Lower lobe of right lung (tissue), 2 donors: ENCODE measurements around the gene SDR42E1. TPM values are rescaled to one million over a fixed set of nuclear protein-coding genes. Genes with fewer than 3 reads are reported as not detected.
A peak's percentile ranks its signal among the peaks of the same experiment; 100 is the strongest.
"Not testable (repeated sequence)": the region's sequence is repeated elsewhere in the genome, so short reads cannot be mapped to it uniquely, and the experiment has no call there.

Source experiments
- ATAC-seq, 2 donors: fragments of 200-7000 bp; cut with Tn5 transposase; one replicate each; pipeline ENCODE4 v1.9.1; 2020 to 2022; ENCODE audit warnings: mild to moderate bottlenecking in 2 of 2, moderate library complexity in 2 of 2
- DNase-seq: peaks from one replicate; pipeline ENCODE4 v3.0.0-alpha.2; 2020
- H3K27ac ChIP-seq: fragments of 200-600 bp; one replicate; pipeline ENCODE4 v1.8.0; 2022
- H3K27me3 ChIP-seq: fragments of 200-600 bp; one replicate; pipeline ENCODE4 v1.8.0; 2022; ENCODE audit warnings: low read depth
- H3K36me3 ChIP-seq: fragments of 200-600 bp; one replicate; pipeline ENCODE4 v1.8.0; 2022; ENCODE audit warnings: mild to moderate bottlenecking
- H3K4me1 ChIP-seq: fragments of 200-600 bp; one replicate; pipeline ENCODE4 v1.8.0; 2022
- H3K4me3 ChIP-seq: fragments of 200-600 bp; one replicate; pipeline ENCODE4 v1.8.0; 2022; ENCODE audit warnings: mild to moderate bottlenecking
- H3K9me3 ChIP-seq: fragments of 200-600 bp; one replicate; pipeline ENCODE4 v1.8.0; 2022
- intact Hi-C: fragments of 100-400 bp; cut with DNase I; formaldehyde crosslinking; loops from one replicate; pipeline ENCODE4 v1.11.0; 2022
- total RNA-seq: library from RNA; stranded (reverse); fragmentation: NEBNext Ultra II Directional; extraction: Animal tissue kit (Norgen Biotek cat#: 25700); gene quantifications from one replicate; pipeline ENCODE4 v1.2.1, GENCODE V29; 2021
- TF ChIP-seq, protein P1 (sequence below): fragments of 200-600 bp; IDR thresholded peaks from one replicate; pipeline ENCODE4 v1.8.0; 2022; ENCODE audit warnings: antibody characterized with exemption, mild to moderate bottlenecking
- donor health status: DM: no; HTN: yes; CAD: no; lungs with severe emphysema.

The SDR42E1 gene
- total RNA-seq, 1 donor from 2014 or later: 8.4 TPM

DNA sequence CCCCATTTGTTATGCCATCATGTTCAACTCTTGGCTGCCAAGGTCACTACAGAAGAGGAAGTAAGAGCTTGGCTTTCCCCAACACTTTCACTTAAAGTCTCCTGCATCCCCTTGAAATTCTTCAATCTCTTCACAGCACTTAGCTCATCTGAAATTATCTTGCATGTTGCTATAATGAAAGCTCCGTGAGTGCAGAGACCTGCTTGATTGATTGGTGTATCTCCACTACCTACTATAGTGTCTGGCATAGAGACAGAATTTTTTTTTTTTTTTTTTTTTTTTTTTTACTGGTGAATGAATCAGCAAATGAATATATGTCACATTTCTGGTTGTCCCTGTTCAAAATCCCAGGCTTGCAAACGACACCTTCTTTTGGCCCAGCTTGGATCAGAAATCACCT lies 1.9 kb upstream of the SDR42E1 start:
- H3K4me1 ChIP-seq: no peaks in the 10 kb centered on the region
- no peak for DNase-seq
- H3K9me3 ChIP-seq: peaks cover 8% of the 10 kb centered on the region
- H3K36me3 ChIP-seq: no peaks in the 10 kb centered on the region
- intact Hi-C loops: no loop called here
- H3K27me3 ChIP-seq: no peaks in the 10 kb centered on the region
- no peak overlapping the region for H3K27ac ChIP-seq
- H3K4me3 ChIP-seq: no peak overlapping the region
- TF ChIP-seq, protein P1, sequence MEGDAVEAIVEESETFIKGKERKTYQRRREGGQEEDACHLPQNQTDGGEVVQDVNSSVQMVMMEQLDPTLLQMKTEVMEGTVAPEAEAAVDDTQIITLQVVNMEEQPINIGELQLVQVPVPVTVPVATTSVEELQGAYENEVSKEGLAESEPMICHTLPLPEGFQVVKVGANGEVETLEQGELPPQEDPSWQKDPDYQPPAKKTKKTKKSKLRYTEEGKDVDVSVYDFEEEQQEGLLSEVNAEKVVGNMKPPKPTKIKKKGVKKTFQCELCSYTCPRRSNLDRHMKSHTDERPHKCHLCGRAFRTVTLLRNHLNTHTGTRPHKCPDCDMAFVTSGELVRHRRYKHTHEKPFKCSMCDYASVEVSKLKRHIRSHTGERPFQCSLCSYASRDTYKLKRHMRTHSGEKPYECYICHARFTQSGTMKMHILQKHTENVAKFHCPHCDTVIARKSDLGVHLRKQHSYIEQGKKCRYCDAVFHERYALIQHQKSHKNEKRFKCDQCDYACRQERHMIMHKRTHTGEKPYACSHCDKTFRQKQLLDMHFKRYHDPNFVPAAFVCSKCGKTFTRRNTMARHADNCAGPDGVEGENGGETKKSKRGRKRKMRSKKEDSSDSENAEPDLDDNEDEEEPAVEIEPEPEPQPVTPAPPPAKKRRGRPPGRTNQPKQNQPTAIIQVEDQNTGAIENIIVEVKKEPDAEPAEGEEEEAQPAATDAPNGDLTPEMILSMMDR: no peak
- no peak for ATAC-seq

DNA sequence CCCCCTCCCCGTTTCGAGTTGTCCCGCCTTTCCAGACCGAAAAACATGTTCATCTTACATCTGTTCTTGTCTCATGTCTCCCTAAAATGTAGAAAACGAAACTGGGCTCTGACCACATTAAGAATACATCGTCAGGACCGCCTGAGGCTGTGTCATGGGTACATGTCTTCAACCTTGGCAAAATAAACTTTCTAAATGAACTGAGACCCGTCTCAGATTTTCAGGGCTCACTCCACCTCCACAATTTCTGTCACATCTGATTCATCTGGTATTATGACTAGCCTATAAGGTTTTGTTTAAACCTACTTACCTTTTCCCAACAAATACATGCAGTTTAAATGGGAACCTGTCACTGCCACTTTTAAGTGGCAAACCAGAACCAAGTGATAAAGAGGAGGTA lies 621 bp downstream of the SDR42E1 start:
- ATAC-seq (no peak), DNase-seq (no peak)
- intact Hi-C loops: no loop called here
- TF ChIP-seq, protein P1: no peak
- peaks cover 8% of the 10 kb centered on the region for H3K9me3 ChIP-seq
- H3K36me3 ChIP-seq: no peaks in the 10 kb centered on the region
- H3K27ac ChIP-seq: peak overlapping the region; percentile 32
- H3K27me3 ChIP-seq: no peaks in the 10 kb centered on the region
- H3K4me1 ChIP-seq: no peaks in the 10 kb centered on the region
- peak overlapping the region; percentile 61 for H3K4me3 ChIP-seq

DNA sequence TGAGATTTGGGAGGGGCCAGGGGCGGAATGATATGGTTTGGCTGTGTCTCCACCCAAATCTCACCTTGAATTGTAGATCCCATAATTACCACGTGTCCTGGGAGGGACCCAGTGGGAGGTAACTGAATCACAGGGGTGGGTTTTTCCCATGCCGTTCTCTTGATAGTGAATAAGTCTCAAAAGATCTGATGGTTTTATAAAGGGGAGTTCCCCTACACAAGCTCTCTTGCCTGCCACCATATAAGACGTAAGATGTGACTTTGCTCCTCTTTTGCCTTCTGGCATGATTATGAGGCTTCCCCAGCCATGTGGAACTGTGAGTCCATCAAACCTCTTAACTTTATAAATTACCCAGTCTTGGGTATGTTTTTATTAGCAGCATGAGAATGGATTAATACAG lies 1.5 kb downstream of the SDR42E1 start:
- DNase-seq, H3K4me1 ChIP-seq, H3K27ac ChIP-seq, H3K27me3 ChIP-seq, H3K9me3 ChIP-seq, ATAC-seq, H3K4me3 ChIP-seq, intact Hi-C loops, H3K36me3 ChIP-seq: not testable (repeated sequence)

DNA sequence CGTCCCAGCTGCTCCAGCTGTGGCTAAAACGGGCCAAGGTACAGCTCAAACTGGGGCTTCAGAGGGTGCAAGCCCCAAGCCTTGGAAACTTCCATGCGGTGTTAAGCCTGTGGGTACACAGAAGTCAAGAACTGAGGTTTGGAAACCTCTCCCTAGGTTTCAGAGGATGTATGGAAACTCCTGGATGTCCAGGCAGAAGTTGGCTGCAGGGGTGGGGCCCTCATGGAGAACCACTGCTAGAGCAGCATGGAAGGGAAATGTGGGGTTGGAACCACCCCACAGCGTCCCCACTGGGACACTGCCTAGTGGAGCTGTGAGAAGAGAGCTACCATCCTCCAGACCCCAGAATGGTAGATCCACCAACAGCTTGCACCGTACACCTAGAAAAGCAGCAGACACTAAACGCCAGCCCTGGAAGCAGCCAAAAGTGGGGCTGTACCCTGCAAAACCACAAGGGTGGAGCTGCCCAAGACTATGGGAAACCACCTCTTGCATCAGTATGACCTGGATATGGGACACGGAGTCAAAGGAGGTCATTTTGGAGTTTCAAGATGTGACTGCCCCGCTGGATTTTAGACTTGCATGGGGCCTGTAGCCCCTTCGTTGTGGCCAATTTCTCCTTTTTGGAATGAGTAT lies 2.2 kb downstream of the SDR42E1 start:
- Histone ChIP-seq H3K9me3 (peaks cover 8% of the 10 kb centered on the region), H3K4me1 (no peaks in the 10 kb centered on the region), H3K4me3 (no peak overlapping the region), H3K36me3 (no peaks in the 10 kb centered on the region), H3K27ac (no peak overlapping the region), H3K27me3 (no peaks in the 10 kb centered on the region)
- DNase-seq (no peak), ATAC-seq (no peak)
- intact Hi-C loops: no loop called here
- TF ChIP-seq, protein P1: no peak

DNA sequence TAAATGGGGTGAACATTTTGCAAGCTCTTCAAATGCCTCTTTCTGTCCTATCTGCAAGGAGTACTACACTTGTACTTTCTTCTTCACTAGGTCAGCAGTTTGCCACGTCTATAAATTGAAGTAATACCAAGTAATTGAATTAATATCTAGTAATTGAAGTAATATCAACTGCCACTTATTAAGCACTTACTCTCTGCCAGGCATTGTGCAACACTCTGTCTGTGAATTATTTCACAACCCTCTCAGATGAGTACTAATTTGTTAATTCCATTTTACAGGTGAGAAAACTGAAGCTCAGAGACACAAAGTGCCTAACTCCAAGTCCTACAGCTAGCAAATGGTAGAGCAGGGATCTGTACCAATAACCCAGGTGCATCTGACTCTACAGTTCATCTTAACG lies 4.1 kb downstream of the SDR42E1 start:
- no peaks in the 10 kb centered on the region for H3K27me3 ChIP-seq
- H3K36me3 ChIP-seq: no peaks in the 10 kb centered on the region
- TF ChIP-seq, protein P1: no peak
- no peak for ATAC-seq
- intact Hi-C loops: no loop called here
- peaks cover 8% of the 10 kb centered on the region for H3K9me3 ChIP-seq
- no peak for DNase-seq
- no peak overlapping the region for H3K27ac ChIP-seq
- no peaks in the 10 kb centered on the region for H3K4me1 ChIP-seq
- H3K4me3 ChIP-seq: no peak overlapping the region

DNA sequence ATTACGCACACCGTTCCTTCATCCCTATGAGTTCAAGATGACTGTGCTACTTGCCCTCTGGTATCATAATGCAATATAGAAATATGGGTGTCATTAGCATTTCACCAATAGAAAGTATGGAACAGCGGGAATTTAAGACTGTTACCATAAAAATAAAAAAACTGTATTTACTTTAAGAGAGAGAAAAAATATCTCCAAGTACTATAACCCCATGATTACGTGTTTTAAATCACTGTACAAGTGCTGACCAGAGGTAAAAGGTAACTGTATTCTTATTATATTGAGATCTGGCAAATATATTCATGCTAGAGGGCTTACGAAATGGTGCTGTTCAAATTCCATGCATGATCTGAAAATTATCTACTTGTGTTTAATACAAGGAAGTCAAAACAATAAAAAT lies 5.2 kb downstream of the SDR42E1 start:
- intact Hi-C loops: no loop called here

More for the DNA sequence above, 5.2 kb downstream of the SDR42E1 start:
- TF ChIP-seq, protein P1: no peak
- ATAC-seq: no peak
- Histone ChIP-seq H3K27ac (no peak overlapping the region), H3K27me3 (no peaks in the 10 kb centered on the region), H3K4me3 (no peak overlapping the region), H3K4me1 (no peaks in the 10 kb centered on the region), H3K9me3 (peaks cover 8% of the 10 kb centered on the region), H3K36me3 (no peaks in the 10 kb centered on the region)
- DNase-seq: no peak
